ENCODE results near the gene MBTPS1. TPM values are rescaled to one million over a fixed set of nuclear protein-coding genes. Genes with fewer than 3 reads are reported as not detected.

The MBTPS1 gene
- total and polyA plus RNA-seq, 2 experiments from 2014 or later = 18.1 to 49.3 TPM

- H3K4me3 ChIP-seq = no peak overlapping the region
- no peaks in the 10 kb centered on the region for H3K79me2 ChIP-seq (replicated peaks; ENCODE audit: insufficient read depth)
- H3K36me3 ChIP-seq (ENCODE audit: insufficient read depth) = peaks cover 20% of the 10 kb centered on the region; the same call in 1 of the 2 replicates
- H3K36me3 Mint-ChIP-seq (ENCODE audit: low read depth) = peaks cover 47% of the 10 kb centered on the region
- H3K27ac ChIP-seq (ENCODE audit: low read depth) = no peak overlapping the region
- no peak for TF ChIP-seq POLR2AphosphoS5 (IDR thresholded peaks at IDR 0.05; ENCODE audit: low read depth)
- no peak for TF ChIP-seq NANOG (IDR thresholded peaks at IDR 0.05; ENCODE audit: borderline replicate concordance)
- TF ChIP-seq ZNF462 (CRISPR knock-in tag; IDR thresholded peaks at IDR 0.05) = no peak
- no peak for TF ChIP-seq JUNB (IDR thresholded peaks at IDR 0.05; ENCODE audit: unreplicated experiment)
- TF ChIP-seq ZNF114 (CRISPR knock-in tag; IDR thresholded peaks at IDR 0.05) = no peak
- TF ChIP-seq CREB1 (CRISPR knock-in tag; IDR thresholded peaks at IDR 0.05; ENCODE audit: low read depth) = no peak
- ATAC-seq (no peak), DNase-seq (ENCODE audit: low spot score) (no peak)
- H3K27me3 ChIP-seq (ENCODE audit: insufficient read depth) = no peaks in the 10 kb centered on the region
- no peaks in the 10 kb centered on the region for H3K9me2 ChIP-seq (ENCODE audit: insufficient read depth)
- no peak overlapping the region for H3K27ac Mint-ChIP-seq
- H3K4me1 Mint-ChIP-seq = no peaks in the 10 kb centered on the region
- H3K9me3 Mint-ChIP-seq = no peaks in the 10 kb centered on the region
- 0 out of 2 replicates have a peak, but pooled peaks cover 6% of the 10 kb centered on the region for H3F3A ChIP-seq (replicated peaks; ENCODE audit: low read depth)
- no peaks in the 10 kb centered on the region for H3K27me3 Mint-ChIP-seq (ENCODE audit: insufficient read depth, low read depth, poor library complexity)
- H3K4me3 Mint-ChIP-seq = no peak overlapping the region
- no peaks in the 10 kb centered on the region for H3K4me1 ChIP-seq (ENCODE audit: insufficient read depth)
- no peak overlapping the region for H2AFZ ChIP-seq
- H3K4me2 ChIP-seq = no peak overlapping the region
- no peaks in the 10 kb centered on the region for H4K20me1 ChIP-seq (replicated peaks; ENCODE audit: insufficient read depth)
Observed at GRCh38 chr16:84069540-84069939, 47.2 kb downstream of the MBTPS1 start.

GRCh38 chr16:84068783-84069462 is 47.8 kb downstream of the MBTPS1 start:
- Histone ChIP-seq H2AFZ (no peak overlapping the region), H4K20me1 (replicated peaks; ENCODE audit: insufficient read depth) (no peaks in the 10 kb centered on the region), H3F3A (replicated peaks; ENCODE audit: low read depth) (0 out of 2 replicates have a peak, but pooled peaks cover 6% of the 10 kb centered on the region), H3K4me2 (no peak overlapping the region), H3K27me3 (ENCODE audit: insufficient read depth) (no peaks in the 10 kb centered on the region), H3K4me3 (no peak overlapping the region), H3K79me2 (replicated peaks; ENCODE audit: insufficient read depth) (no peaks in the 10 kb centered on the region), H3K36me3 (ENCODE audit: insufficient read depth) (peaks cover 20% of the 10 kb centered on the region; the same call in 1 of the 2 replicates), H3K27ac (ENCODE audit: low read depth) (no peak overlapping the region), H3K9me2 (ENCODE audit: insufficient read depth) (no peaks in the 10 kb centered on the region), H3K4me1 (ENCODE audit: insufficient read depth) (no peaks in the 10 kb centered on the region)
- no peaks in the 10 kb centered on the region for H3K9me3 Mint-ChIP-seq
- no peak overlapping the region for H3K4me3 Mint-ChIP-seq
- H3K27ac Mint-ChIP-seq = no peak overlapping the region
- H3K36me3 Mint-ChIP-seq (ENCODE audit: low read depth) = peaks cover 45% of the 10 kb centered on the region
- ATAC-seq (no peak), DNase-seq (ENCODE audit: low spot score) (no peak)
- no peaks in the 10 kb centered on the region for H3K27me3 Mint-ChIP-seq (ENCODE audit: insufficient read depth, low read depth, poor library complexity)
- H3K4me1 Mint-ChIP-seq = no peaks in the 10 kb centered on the region
- no peak for TF ChIP-seq EZH2 (IDR thresholded peaks at IDR 0.05; ENCODE audit: low read depth, unreplicated experiment)
- no peak for TF ChIP-seq EZH2phosphoT487 (IDR thresholded peaks at IDR 0.05; ENCODE audit: unreplicated experiment)
- no peak for TF ChIP-seq ETS1 (IDR thresholded peaks at IDR 0.05)
- TF ChIP-seq STAT1 (IDR thresholded peaks at IDR 0.05; ENCODE audit: unreplicated experiment) = no peak
- no peak for TF ChIP-seq ZNF331 (CRISPR knock-in tag; IDR thresholded peaks at IDR 0.05; ENCODE audit: low read depth)
- no peak for TF ChIP-seq JUNB (IDR thresholded peaks at IDR 0.05; ENCODE audit: unreplicated experiment)

All from GM23338 (cell line).